K562 (cell line): ENCODE data around the gene HMCES. TPM values are rescaled to one million over a fixed set of nuclear protein-coding genes. Genes with fewer than 3 reads are reported as not detected.

Source experiments
- ATAC-seq: fragments of 200-7000 bp; cut with Tn5 transposase; 3 replicates; pipeline ENCODE4 v1.9.1; 2020; ENCODE audit warnings: moderate library complexity
- BruUV-seq: library from RNA; stranded (reverse); fragments of 400-500 nt; replicated peaks from 2 replicates; lab custom pipeline; 2021; lab: Mats Ljungman, UMichigan
- CTCF ChIA-PET: fragments of 300-600 bp; formaldehyde crosslinking; extraction: SDS; loops from one replicate; lab custom pipeline; 2021; ENCODE audit warnings: low intra/inter-chr PET ratio; lab: Yijun Ruan, JAX
- POLR2A ChIA-PET: fragments of 300-600, 350-650 bp; sonication (Branson Sonifier 250); formaldehyde crosslinking; extraction: SDS; loops from one replicate; lab custom pipeline; 2021; ENCODE audit warnings: antibody characterized with exemption, inconsistent platforms; lab: Yijun Ruan, JAX
- DNase-seq, 4 experiments: peaks; one replicate each; pipeline versions ENCODE4 v3.0.0 to v3.0.0-alpha.2; 2011 to 2018; ENCODE audit warnings: low spot score in 3 of 4, mixed read lengths in 3 of 4; ENCODE audit errors: extremely low read depth in 1 of 4
- FAIRE-seq: peaks from 2 replicates; lab custom pipeline; 2011; peaks lifted over from hg19 to GRCh38; lab: Jason Lieb, UNC
- H2AFZ ChIP-seq: 2 replicates; pipeline ENCODE4 v1.6.0; 2011; ENCODE audit warnings: low read depth, low read length, control low read depth, inconsistent platforms
- H3K27ac ChIP-seq: fragments of 200-600 bp; 3 replicates; pipeline ENCODE4 v1.8.0; 2011; ENCODE audit warnings: low read depth, mild to moderate bottlenecking, control low read depth, inconsistent platforms, low read length, moderate library complexity, mixed read lengths; ENCODE audit errors: extremely low read depth
- H3K27me3 ChIP-seq, 2 experiments: fragments of 300-600 bp in 1 of 2; 2 replicates in 1 of 2; 3 replicates in 1 of 2; pipeline versions ENCODE4 v1.6.0 to v1.8.0; 2011; ENCODE audit warnings: inconsistent platforms in 2 of 2, low read length in 2 of 2, mild to moderate bottlenecking in 1 of 2, mixed read lengths in 1 of 2, moderate library complexity in 1 of 2; ENCODE audit not compliant: control insufficient read depth in 2 of 2, insufficient read depth in 2 of 2
- H3K36me3 ChIP-seq: fragments of 300-600 bp; 3 replicates; pipeline ENCODE4 v1.8.0; 2011; ENCODE audit warnings: mild to moderate bottlenecking, low read length, inconsistent platforms; ENCODE audit not compliant: control insufficient read depth, insufficient read depth
- H3K4me1 ChIP-seq, 2 experiments: fragments of 200-600 bp in 1 of 2; replicated peaks in 1 of 2; 2 replicates in 1 of 2; 3 replicates in 1 of 2; pipeline versions ENCODE4 v1.5.1 to v1.8.0; 2011; ENCODE audit warnings: inconsistent platforms in 2 of 2, low read length in 2 of 2, mild to moderate bottlenecking in 1 of 2, mixed read lengths in 1 of 2, moderate library complexity in 1 of 2; ENCODE audit not compliant: control insufficient read depth in 2 of 2, insufficient read depth in 2 of 2
- H3K4me2 ChIP-seq: 2 replicates; pipeline ENCODE4 v1.6.1; 2011; ENCODE audit warnings: low read length, control low read depth, inconsistent platforms, mixed read lengths; ENCODE audit not compliant: insufficient read depth
- H3K4me3 ChIP-seq: fragments of 200-600 bp; sonication (generic), shearing (Covaris generic); 2 replicates; pipeline ENCODE4 v1.5.1; 2016; ENCODE audit warnings: control low read depth, inconsistent platforms
- H3K79me2 ChIP-seq: fragments of 200-600 bp; 3 replicates; pipeline ENCODE4 v1.8.0; 2011; ENCODE audit warnings: low read length, inconsistent platforms; ENCODE audit not compliant: control insufficient read depth, insufficient read depth
- H3K9ac ChIP-seq, 2 experiments: 2 replicates each; pipeline versions ENCODE4 v1.6.0 to v1.6.1; 2011; ENCODE audit warnings: low read depth in 2 of 2, low read length in 2 of 2, control low read depth in 1 of 2, inconsistent platforms in 1 of 2, mild to moderate bottlenecking in 1 of 2, mixed read lengths in 1 of 2; ENCODE audit not compliant: insufficient read depth in 1 of 2
- H3K9me1 ChIP-seq: one replicate; pipeline ENCODE4 v1.6.0; 2011; ENCODE audit warnings: inconsistent platforms, mild to moderate bottlenecking, low read length, moderate library complexity; ENCODE audit not compliant: control insufficient read depth, insufficient read depth
- H3K9me3 ChIP-seq: replicated peaks from 2 replicates; pipeline ENCODE4 v1.5.1; 2011; ENCODE audit warnings: low read depth, low read length, inconsistent platforms; ENCODE audit not compliant: control insufficient read depth, insufficient read depth
- H4K20me1 ChIP-seq: replicated peaks from 2 replicates; pipeline ENCODE4 v1.6.1; 2011; ENCODE audit warnings: low read length, inconsistent platforms, mixed read lengths; ENCODE audit not compliant: control insufficient read depth, insufficient read depth
- CBX3 ChIP-seq, 2 experiments: IDR thresholded peaks; 1 replicate in 1 of 2; 2 replicates in 1 of 2; pipeline ENCODE4 v1.6.1; 2012; ENCODE audit warnings: inconsistent platforms in 2 of 2, low read length in 2 of 2, borderline replicate concordance in 1 of 2, control low read depth in 1 of 2
- CEBPZ ChIP-seq: fragments of 150-350 bp; IDR thresholded peaks from 2 replicates; pipeline ENCODE4 v1.6.1; 2014; ENCODE audit warnings: low read depth, mild to moderate bottlenecking, low read length, borderline replicate concordance
- HEY1 ChIP-seq: fragments of 250-450 bp; sonication (Bioruptor Pico); IDR thresholded peaks from 2 replicates; pipeline ENCODE4 v1.5.0; 2020; ENCODE audit warnings: mild to moderate bottlenecking, moderate library complexity, borderline replicate concordance
- KAT7 ChIP-seq: sonication (generic); formaldehyde crosslinking; IDR thresholded peaks from 2 replicates; pipeline ENCODE4 v1.8.0; 2022; ENCODE audit warnings: missing genetic modification reagents, mild to moderate bottlenecking, borderline replicate concordance
- L3MBTL2 ChIP-seq: fragments of 450-650 bp; IDR thresholded peaks from 2 replicates; pipeline ENCODE4 v1.6.1; 2016; ENCODE audit warnings: mild to moderate bottlenecking, moderate library complexity
- NR2F6 ChIP-seq: fragments of 450-650 bp; formaldehyde crosslinking; IDR thresholded peaks from 2 replicates; pipeline ENCODE4 v1.4.0; 2020; ENCODE audit warnings: mild to moderate bottlenecking
- RB1 ChIP-seq: fragments of 450-650 bp; IDR thresholded peaks from 2 replicates; pipeline ENCODE4 v1.6.1; 2017; ENCODE audit warnings: low read depth, mild to moderate bottlenecking
- ZFP30 ChIP-seq: fragments of 250-450 bp; sonication (Bioruptor Pico); IDR thresholded peaks from 2 replicates; pipeline ENCODE4 v1.8.0; 2022; ENCODE audit warnings: moderate library complexity, mild to moderate bottlenecking, inconsistent platforms, borderline replicate concordance
- ZNF347 ChIP-seq: fragments of 450-650 bp; formaldehyde crosslinking; IDR thresholded peaks from 2 replicates; pipeline ENCODE4 v1.4.0; 2020; ENCODE audit warnings: low read depth, mild to moderate bottlenecking, moderate library complexity
- ZNF449 ChIP-seq: fragments of 250-450 bp; sonication (Bioruptor Pico); IDR thresholded peaks from 2 replicates; pipeline ENCODE4 v1.8.0; 2022; ENCODE audit warnings: moderate library complexity, mild to moderate bottlenecking, inconsistent platforms
- WGBS: fragments of 100-300 bp; shearing (Covaris generic); methylation state at CpG from one replicate; pipeline ENCODE4 v1.1.6; 2016; ENCODE audit warnings: low coverage, mixed read lengths; ENCODE audit not compliant: insufficient coverage; ENCODE audit errors: missing lambda C conversion rate; 5-methylcytosine and 5-hydroxymethylcytosine counted together
- in situ Hi-C: fragments of 300-500 bp; cut with MboI; formaldehyde crosslinking; loops from 4 replicates; pipeline ENCODE4 v1.15.0; 2018; ENCODE audit warnings: inconsistent platforms, mixed read lengths
- intact Hi-C: fragments of 100-400 bp; cut with micrococcal nuclease; formaldehyde crosslinking; loops from 2 replicates; pipeline ENCODE4 v1.14.2; 2022
- polyA plus RNA-seq, 8 experiments: library from polyadenylated mRNA; depleted of rRNA in 4 of 8; stranded (reverse) in 5 of 8; unstranded in 3 of 8; fragments of >200 nt; fragmentation: Nextera tagmentation in 2 of 8; fragmentation: Illumina TruSeq in 1 of 8; extraction: Ambion mirVana in 2 of 8; extraction: Trizol in 1 of 8; gene quantifications; 2 replicates each; pipeline versions ENCODE4 v1.2.1 to v1.2.3, GENCODE V29; 2011 to 2014; ENCODE audit warnings: inconsistent platforms in 1 of 8, missing spikeins in 1 of 8
- total RNA-seq, 7 experiments: library from RNA; depleted of rRNA in 6 of 7; stranded (reverse); fragments of >200 nt in 6 of 7; fragmentation: Illumina TruSeq in 2 of 7; extraction: Trizol in 2 of 7; gene quantifications; 2 replicates each; pipeline versions ENCODE4 v1.2.1 to v1.2.3, GENCODE V29; 2011 to 2021; ENCODE audit warnings: low replicate concordance in 1 of 7
- TF ChIP-seq, protein P1 (sequence below): sonication (generic); formaldehyde crosslinking; IDR thresholded peaks from 2 replicates; pipeline ENCODE4 v1.8.0; 2022; ENCODE audit warnings: missing genetic modification reagents, mild to moderate bottlenecking, borderline replicate concordance

The HMCES gene
- total and polyA plus RNA-seq, 9 of the 15 experiments (the other 6 are each of a cell fraction or from before 2014, with no cell fraction given): 18.8 to 45.3 (median 24.8) TPM

DNA sequence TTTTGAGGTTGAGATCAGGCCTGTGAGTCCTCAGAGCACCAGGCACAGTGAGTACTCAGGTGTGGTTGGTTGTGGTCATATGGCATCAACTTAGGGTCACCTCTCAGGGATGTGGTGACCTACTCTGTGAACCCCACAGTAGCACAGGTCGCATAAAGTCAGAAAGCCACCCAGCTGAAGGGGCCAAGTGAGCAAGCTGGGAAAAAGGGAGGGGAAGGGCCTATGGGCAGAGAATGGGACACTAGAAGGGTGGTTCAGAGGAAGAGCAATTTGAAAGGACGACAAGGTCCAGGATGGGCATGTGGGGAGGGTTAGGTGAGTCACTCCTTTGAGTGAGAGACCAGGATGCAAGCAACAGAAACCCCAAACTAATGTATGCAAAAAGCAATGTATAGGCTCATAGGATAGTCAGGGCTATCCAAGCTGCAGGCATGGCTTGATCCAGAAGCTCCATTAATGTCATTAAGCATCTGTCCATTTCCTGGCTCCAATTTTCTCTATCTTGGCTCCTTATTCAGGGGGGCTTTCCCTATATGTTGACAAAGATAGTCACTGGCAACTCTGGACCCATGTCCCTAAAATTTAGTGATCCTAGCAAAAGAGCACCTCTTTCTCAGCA lies 33.5 kb downstream of the HMCES start:
- H2AFZ ChIP-seq: no peak overlapping the region
- ChIA-PET POLR2A (interaction anchor here (0.7 to 0.9 kb wide), 2 partner anchors 10 to 49 kb away, joined by 3 to 5 read pairs; no protein-coding TSS in a partner anchor), CTCF (no interaction called here)
- H3K9me3 ChIP-seq: no peaks in the 10 kb centered on the region
- H3K36me3 ChIP-seq: no peaks in the 10 kb centered on the region
- no peak overlapping the region for H3K4me3 ChIP-seq
- H4K20me1 ChIP-seq: peaks cover 5% of the 10 kb centered on the region; the same call in 1 of the 2 replicates
- H3K27ac ChIP-seq: no peak overlapping the region
- 33% methylated on average over 2 of the region's 2 CpGs for WGBS
- BruUV-seq: no TSS peak
- FAIRE-seq: no peak
- peaks cover 18 to 33% of the 10 kb centered on the region in 2 experiments; a peak in 4 of 5 replicates for H3K4me1 ChIP-seq
- H3K79me2 ChIP-seq: peaks cover 17% of the 10 kb centered on the region
- no peak for ATAC-seq
- TF ChIP-seq ZNF449 (no peak), ZFP30 (CRISPR knock-in tag) (no peak), ZNF347 (CRISPR knock-in tag) (no peak), RB1 (no peak), HEY1 (CRISPR knock-in tag) (no peak), CEBPZ (no peak), KAT7 (CRISPR knock-in tag) (no peak), NR2F6 (no peak), CBX3 (IDR thresholded peaks at IDR 0.05; ENCODE audit: borderline replicate concordance in 1 of 2, low read length in 2 of 2) (no peak), L3MBTL2 (no peak)
- TF ChIP-seq, protein P1, sequence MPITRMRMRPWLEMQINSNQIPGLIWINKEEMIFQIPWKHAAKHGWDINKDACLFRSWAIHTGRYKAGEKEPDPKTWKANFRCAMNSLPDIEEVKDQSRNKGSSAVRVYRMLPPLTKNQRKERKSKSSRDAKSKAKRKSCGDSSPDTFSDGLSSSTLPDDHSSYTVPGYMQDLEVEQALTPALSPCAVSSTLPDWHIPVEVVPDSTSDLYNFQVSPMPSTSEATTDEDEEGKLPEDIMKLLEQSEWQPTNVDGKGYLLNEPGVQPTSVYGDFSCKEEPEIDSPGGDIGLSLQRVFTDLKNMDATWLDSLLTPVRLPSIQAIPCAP (CRISPR knock-in tag): no peak
- DNase-seq: no peak
- intact Hi-C loops (no loop called here), in situ Hi-C loops (no loop called here)
- no peaks in the 10 kb centered on the region for H3K27me3 ChIP-seq
- H3K9ac ChIP-seq: no peak overlapping the region
- H3K9me1 ChIP-seq: no peaks in the 10 kb centered on the region
- no peak overlapping the region for H3K4me2 ChIP-seq
